GM12872 (cell line): ENCODE measurements around the gene CHCHD6.

Source experiments
- TF ChIP-seq, protein P1 (sequence below): IDR thresholded peaks from 3 replicates; pipeline ENCODE4 v1.5.1; 2011; ENCODE audit warnings: low read depth, mild to moderate bottlenecking, low read length, moderate library complexity; ENCODE audit not compliant: insufficient read depth

CHCHD6 gene

DNA sequence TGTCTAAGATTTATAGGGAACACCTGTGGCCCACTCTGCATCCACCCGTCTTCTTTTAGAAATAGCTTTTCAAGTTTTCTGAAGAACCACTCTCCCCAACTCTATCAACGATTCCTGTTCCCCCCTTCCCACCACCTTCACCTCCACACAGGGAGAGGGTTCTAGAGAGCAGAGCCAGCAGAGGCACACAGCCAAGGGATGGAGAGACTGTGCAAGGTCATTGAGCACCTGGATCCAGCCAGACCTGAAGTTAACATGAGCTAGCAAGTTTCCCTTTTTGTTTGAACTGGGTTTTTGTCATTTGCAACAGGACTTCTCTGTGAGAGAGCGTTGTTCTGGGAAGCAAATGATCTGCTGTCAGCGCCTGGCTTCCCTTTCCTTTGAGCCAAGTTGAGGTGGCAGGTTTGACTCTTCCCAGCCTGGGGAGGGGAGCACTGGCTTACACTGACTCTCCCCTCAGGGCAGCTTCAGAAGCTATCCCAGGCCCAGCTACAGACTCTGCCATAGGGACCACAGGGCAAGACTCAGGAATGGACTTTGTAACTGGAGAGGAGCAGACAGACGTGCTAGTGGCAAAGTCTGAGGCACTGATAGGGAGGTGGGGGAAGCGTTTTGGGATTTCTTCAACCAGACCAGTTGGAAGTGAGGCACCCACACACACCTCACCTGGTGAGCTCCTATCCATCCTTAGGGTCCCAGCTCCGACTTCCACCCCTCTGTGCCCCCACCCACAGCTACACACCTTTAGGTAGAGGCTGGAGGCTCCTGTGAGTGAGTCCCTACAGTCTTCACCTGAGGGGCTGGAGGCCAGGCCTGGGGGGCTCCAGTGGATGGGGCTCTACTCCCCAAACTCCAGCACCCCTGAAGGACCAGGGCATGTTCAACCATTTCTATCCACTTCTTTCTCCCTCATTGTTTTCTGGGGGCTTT lies 259.5 kb downstream of the CHCHD6 start:
- TF ChIP-seq, protein P1, sequence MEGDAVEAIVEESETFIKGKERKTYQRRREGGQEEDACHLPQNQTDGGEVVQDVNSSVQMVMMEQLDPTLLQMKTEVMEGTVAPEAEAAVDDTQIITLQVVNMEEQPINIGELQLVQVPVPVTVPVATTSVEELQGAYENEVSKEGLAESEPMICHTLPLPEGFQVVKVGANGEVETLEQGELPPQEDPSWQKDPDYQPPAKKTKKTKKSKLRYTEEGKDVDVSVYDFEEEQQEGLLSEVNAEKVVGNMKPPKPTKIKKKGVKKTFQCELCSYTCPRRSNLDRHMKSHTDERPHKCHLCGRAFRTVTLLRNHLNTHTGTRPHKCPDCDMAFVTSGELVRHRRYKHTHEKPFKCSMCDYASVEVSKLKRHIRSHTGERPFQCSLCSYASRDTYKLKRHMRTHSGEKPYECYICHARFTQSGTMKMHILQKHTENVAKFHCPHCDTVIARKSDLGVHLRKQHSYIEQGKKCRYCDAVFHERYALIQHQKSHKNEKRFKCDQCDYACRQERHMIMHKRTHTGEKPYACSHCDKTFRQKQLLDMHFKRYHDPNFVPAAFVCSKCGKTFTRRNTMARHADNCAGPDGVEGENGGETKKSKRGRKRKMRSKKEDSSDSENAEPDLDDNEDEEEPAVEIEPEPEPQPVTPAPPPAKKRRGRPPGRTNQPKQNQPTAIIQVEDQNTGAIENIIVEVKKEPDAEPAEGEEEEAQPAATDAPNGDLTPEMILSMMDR = no peak

GRCh38 chr3:126964261-126964660 lies 260.2 kb downstream of the CHCHD6 start:
- TF ChIP-seq, protein P1 = no peak

- TF ChIP-seq, protein P1 = no peak
Observed at GRCh38 chr3:126964950-126965349, 260.9 kb downstream of the CHCHD6 start.

- TF ChIP-seq, protein P1 = no peak
Observed at GRCh38 chr3:126965526-126966080, 261.6 kb downstream of the CHCHD6 start.

- TF ChIP-seq, protein P1 = no peak
Observed at GRCh38 chr3:126967386-126967785, 263.3 kb downstream of the CHCHD6 start.

DNA sequence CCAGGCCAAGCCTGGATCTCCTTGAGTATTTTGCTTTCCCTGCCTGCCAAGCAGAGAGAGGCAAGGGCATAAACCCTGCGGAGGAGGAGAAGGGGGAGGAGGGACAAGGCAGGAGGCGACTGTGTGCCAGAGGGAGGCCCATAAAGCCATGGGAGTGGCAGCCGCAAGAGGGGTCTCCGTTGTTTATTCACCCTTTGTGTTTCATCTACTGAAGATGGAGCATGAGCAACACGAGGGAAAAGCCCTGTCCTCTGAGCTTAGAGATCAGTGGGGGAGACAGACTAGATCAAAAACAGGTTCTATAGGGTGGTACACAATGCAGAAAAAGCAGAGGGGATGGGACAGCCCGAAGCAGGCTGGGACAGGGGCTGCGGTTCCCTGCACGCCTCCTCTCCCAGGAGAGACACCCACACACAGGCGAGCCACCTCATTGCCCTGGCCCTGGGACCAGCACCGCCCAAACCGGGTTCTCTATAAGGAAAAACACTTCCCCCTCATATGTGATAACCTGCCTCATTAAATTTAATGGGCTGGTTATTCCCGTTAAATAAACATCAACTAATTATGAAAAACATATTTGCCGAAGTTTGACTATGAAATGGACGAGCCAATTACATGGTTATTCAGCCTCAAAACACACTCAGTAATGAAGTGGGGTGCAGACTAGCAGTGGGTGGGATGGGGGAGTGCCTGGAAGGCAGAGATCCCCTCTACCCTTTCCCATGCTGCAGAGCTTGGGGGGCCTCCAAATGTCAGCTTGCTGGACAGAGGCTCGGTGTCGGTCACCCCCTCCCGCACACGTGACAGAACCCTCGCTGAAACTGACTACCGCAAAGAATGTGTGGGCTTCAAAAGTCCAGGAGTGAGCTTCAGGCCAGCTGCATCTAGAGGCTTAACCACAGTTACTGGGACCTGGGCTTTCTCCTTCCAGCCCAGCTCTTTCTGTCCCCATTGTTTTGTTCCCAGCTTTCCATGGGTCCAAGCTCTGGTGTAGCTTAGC lies 264.7 kb downstream of the CHCHD6 start:
- TF ChIP-seq, protein P1 = no peak

GRCh38 chr3:126969586-126969985 lies 265.5 kb downstream of the CHCHD6 start:
- TF ChIP-seq, protein P1 = no peak
